Omental fat pad (tissue), 4 donors: ENCODE measurements around the gene WRNIP1. TPM values are rescaled to one million over a fixed set of nuclear protein-coding genes. Genes with fewer than 3 reads are reported as not detected.

Source experiments
- ATAC-seq: fragments of 150-250 bp; one replicate; pipeline ENCODE4 v1.9.1; 2016; ENCODE audit warnings: mild to moderate bottlenecking, moderate library complexity; ENCODE audit not compliant: low FRiP score
- DNase-seq: peaks from one replicate; pipeline ENCODE4 v3.0.0-alpha.2; 2019; ENCODE audit warnings: low spot score
- CTCF ChIP-seq, 3 donors: fragments of 450-650 bp; IDR thresholded peaks; one replicate each; pipeline ENCODE4 v1.5.1; 2016 to 2017; ENCODE audit warnings: antibody characterized with exemption in 3 of 3, mild to moderate bottlenecking in 3 of 3, moderate library complexity in 2 of 3
- total RNA-seq, 4 donors: library from RNA; depleted of rRNA; stranded (reverse); fragments of >200 nt; gene quantifications; one replicate each; pipeline ENCODE4 v1.1.0, GENCODE V29; 2016

WRNIP1 gene
- total RNA-seq, 4 donors from 2014 or later = 31.6 to 66.4 (median 46.1) TPM

DNA sequence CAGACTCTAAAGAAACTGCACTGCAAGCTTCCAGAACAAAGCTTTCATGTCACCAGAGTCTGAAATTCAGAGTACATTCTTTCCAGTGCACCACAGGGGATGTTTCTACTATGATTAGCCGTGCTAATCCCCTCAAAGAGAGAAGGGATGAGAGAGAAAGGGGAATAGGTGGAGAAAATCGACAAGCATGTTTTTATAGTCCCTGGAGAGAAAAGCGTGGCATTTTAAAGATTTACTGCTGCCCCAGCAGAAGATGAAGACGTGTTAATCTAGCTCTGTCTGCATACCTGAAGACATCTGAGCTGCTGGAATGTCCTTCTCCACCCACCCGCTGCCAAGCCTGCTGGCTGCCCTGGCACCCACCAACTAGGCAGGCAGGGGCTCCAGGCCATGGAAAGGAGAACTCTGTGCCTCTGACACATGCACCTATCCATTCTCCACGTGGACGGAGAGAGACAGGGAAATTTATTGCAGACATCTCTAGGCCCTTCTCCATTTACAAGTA, 18.6 kb upstream of the WRNIP1 start:
- DNase-seq (no peak), ATAC-seq (no peak)
- no peak for TF ChIP-seq CTCF (IDR thresholded peaks at IDR 0.05)

DNA sequence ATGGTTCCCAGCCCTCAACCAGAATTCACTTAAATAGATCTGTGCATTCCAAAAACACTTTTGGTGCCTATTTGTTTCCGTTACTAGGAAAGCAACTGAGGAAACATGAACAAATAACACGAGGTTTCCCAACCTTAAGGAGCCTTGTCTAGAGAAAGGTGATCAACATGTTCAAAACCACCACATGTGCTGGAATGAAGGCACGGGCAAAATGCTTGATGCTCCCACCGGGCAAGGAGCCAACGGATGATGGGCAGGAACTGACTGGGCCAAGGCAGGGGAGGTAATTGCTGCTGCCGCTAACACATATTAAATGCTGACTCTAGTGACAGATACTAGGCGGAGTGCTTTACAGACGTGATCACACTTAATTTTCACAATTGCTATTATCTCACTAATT, 17.0 kb upstream of the WRNIP1 start:
- no peak for TF ChIP-seq CTCF (IDR thresholded peaks at IDR 0.05)
- no peak for DNase-seq
- ATAC-seq = no peak

GRCh38 chr6:2749969-2750600, 15.1 kb upstream of the WRNIP1 start:
- DNase-seq (peak; percentile 50), ATAC-seq (no peak)
- TF ChIP-seq CTCF (IDR thresholded peaks at IDR 0.05) = peak in 1 of 3 donors; percentile 35

DNA sequence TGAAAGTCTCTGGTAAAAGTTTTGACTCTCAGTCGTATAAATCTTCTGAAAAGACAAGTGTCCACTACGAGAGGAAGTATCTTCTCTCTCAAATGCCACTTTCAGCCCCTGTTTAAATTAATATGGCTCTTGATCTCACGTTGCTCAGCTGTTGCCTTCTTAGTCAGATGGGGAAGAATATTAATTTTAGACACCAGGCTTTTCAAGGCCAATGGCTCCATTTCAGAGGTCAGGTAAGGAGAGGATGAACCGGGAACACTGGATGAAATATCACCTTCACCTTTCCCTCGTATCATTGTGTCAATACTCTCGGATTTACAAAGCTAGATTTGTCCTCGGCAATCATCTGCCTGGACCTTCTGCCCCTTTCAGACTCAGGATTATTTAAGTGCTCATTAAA, 14.4 kb upstream of the WRNIP1 start, which contains the start of gene MYLK4:
TSS of gene MYLK4 (minus strand) at position 91 of the 400 bp plus-strand sequence. CDS start 1,628 bp downstream, outside the sequence.
- ATAC-seq (no peak), DNase-seq (no peak)
- no peak for TF ChIP-seq CTCF (IDR thresholded peaks at IDR 0.05)

DNA sequence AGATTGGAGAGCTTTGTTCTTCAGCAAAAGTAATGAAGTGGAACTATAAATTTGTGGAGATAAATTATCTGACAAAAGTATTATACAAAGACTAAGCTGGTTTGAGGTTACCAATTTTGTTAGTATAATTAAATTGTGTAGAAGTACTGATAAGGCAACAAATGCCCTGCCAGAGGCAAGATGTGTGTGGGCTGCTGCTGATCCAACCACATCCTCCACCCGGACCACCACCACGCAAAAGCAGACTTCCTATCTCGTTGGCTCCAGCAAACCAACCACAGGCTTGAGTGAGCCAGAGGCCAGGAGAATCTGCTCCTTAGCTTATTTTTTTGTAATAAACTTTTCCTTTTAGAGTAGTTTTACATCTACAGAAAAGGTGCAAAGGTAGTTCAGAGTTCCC, 13.3 kb upstream of the WRNIP1 start:
- DNase-seq (no peak), ATAC-seq (no peak)

GRCh38 chr6:2752477-2753109, 12.6 kb upstream of the WRNIP1 start:
- TF ChIP-seq CTCF (IDR thresholded peaks at IDR 0.05) = no peak
- no peak for DNase-seq

More for the DNA sequence above, 13.3 kb upstream of the WRNIP1 start:
- TF ChIP-seq CTCF (IDR thresholded peaks at IDR 0.05) = no peak

DNA sequence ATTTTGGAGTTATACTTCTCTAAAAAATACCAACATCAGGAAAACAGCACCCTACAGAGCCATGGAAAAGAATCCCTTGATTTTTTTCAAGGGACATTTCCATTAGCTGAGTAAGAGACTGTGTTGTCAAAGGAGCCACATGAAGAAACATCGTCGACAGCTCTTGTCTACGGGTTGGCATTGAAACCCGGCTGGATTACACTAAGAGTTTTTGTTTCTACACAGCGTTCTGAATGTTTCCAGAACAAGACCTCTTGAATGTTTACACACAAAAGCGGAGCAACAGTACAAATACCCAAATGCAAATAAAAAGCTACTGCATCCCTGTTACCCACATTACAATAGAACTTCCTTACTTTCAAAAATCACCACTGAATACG, 12.1 kb upstream of the WRNIP1 start:
- no peak for DNase-seq
- TF ChIP-seq CTCF (IDR thresholded peaks at IDR 0.05) = no peak
- ATAC-seq = no peak

More at GRCh38 chr6:2752477-2753109, 12.6 kb upstream of the WRNIP1 start:
- no peak for ATAC-seq
